IPS-18c (cell line): ENCODE data around the gene NHSL1.

Experiments
- H3K4me3 ChIP-seq: 2 replicates; pipeline ENCODE4 v1.7.0; 2013; ENCODE audit warnings: low read depth, mild to moderate bottlenecking, low read length, moderate library complexity; ENCODE audit not compliant: insufficient read depth
- H3K9me3 ChIP-seq: one replicate; pipeline ENCODE4 v1.6.1; 2013; ENCODE audit warnings: mild to moderate bottlenecking, low read length, moderate library complexity; ENCODE audit not compliant: control insufficient read depth, insufficient read depth

The NHSL1 gene

GRCh38 chr6:138499303-138500018 lies at the start of gene NHSL1:
NHSL1 (minus strand) TSS chr6:138499494; CDS start chr6:138499290, 204 bp downstream.
- Histone ChIP-seq H3K4me3 (peak within 1 kb of the TSS; percentile 10; the same call in 1 of the 2 replicates), H3K9me3 (no peaks in the 10 kb centered on the region)

- Histone ChIP-seq H3K4me3 (no peak overlapping the region), H3K9me3 (no peaks in the 10 kb centered on the region)
Observed at GRCh38 chr6:138546733-138547185, 47.5 kb upstream of the NHSL1 start.

GRCh38 chr6:138545621-138545980 lies 46.3 kb upstream of the NHSL1 start:
- Histone ChIP-seq H3K4me3 (no peak overlapping the region), H3K9me3 (no peaks in the 10 kb centered on the region)

- H3K9me3 ChIP-seq, result no peaks in the 10 kb centered on the region
- H3K4me3 ChIP-seq, result no peak overlapping the region
Observed at GRCh38 chr6:138544501-138544900, 45.2 kb upstream of the NHSL1 start.

- Histone ChIP-seq H3K9me3 (no peaks in the 10 kb centered on the region), H3K4me3 (no peak overlapping the region)
Observed at GRCh38 chr6:138543657-138544056, 44.4 kb upstream of the NHSL1 start.

GRCh38 chr6:138541823-138542481 lies 42.7 kb upstream of the NHSL1 start:
- H3K4me3 ChIP-seq, result no peak overlapping the region
- no peaks in the 10 kb centered on the region for H3K9me3 ChIP-seq

- H3K9me3 ChIP-seq, result no peaks in the 10 kb centered on the region
Observed at GRCh38 chr6:138540468-138540867, 41.2 kb upstream of the NHSL1 start.

GRCh38 chr6:138539876-138540275 lies 40.6 kb upstream of the NHSL1 start:
- H3K9me3 ChIP-seq, result no peaks in the 10 kb centered on the region
- no peak overlapping the region for H3K4me3 ChIP-seq

More at GRCh38 chr6:138540468-138540867, 41.2 kb upstream of the NHSL1 start:
- H3K4me3 ChIP-seq, result no peak overlapping the region

- Histone ChIP-seq H3K9me3 (no peaks in the 10 kb centered on the region), H3K4me3 (no peak overlapping the region)
Observed at GRCh38 chr6:138538390-138539031, 39.2 kb upstream of the NHSL1 start.

GRCh38 chr6:138537106-138537505 lies 37.8 kb upstream of the NHSL1 start:
- H3K4me3 ChIP-seq, result no peak overlapping the region
- H3K9me3 ChIP-seq, result no peaks in the 10 kb centered on the region

GRCh38 chr6:138535728-138536455 lies 36.6 kb upstream of the NHSL1 start:
- Histone ChIP-seq H3K4me3 (no peak overlapping the region), H3K9me3 (no peaks in the 10 kb centered on the region)

- no peaks in the 10 kb centered on the region for H3K9me3 ChIP-seq
Observed at GRCh38 chr6:138533667-138534066, 34.4 kb upstream of the NHSL1 start.

GRCh38 chr6:138531387-138531786 lies 32.1 kb upstream of the NHSL1 start:
- H3K4me3 ChIP-seq, result no peak overlapping the region
- H3K9me3 ChIP-seq, result no peaks in the 10 kb centered on the region

More at GRCh38 chr6:138533667-138534066, 34.4 kb upstream of the NHSL1 start:
- no peak overlapping the region for H3K4me3 ChIP-seq

GRCh38 chr6:138529478-138529877 lies 30.2 kb upstream of the NHSL1 start:
- no peak overlapping the region for H3K4me3 ChIP-seq
- H3K9me3 ChIP-seq, result no peaks in the 10 kb centered on the region

- Histone ChIP-seq H3K9me3 (no peaks in the 10 kb centered on the region), H3K4me3 (no peak overlapping the region)
Observed at GRCh38 chr6:138528956-138529355, 29.7 kb upstream of the NHSL1 start.

- Histone ChIP-seq H3K9me3 (no peaks in the 10 kb centered on the region), H3K4me3 (no peak overlapping the region)
Observed at GRCh38 chr6:138528137-138528536, 28.8 kb upstream of the NHSL1 start.

- Histone ChIP-seq H3K4me3 (no peak overlapping the region), H3K9me3 (no peaks in the 10 kb centered on the region)
Observed at GRCh38 chr6:138527411-138528088, 28.3 kb upstream of the NHSL1 start.
